Limb (tissue), 2 donors: ENCODE measurements around the gene FKBP4.

Source experiments
- DNase-seq, 2 donors: peaks; one replicate each; pipeline ENCODE4 v3.0.0-alpha.2; 2016; ENCODE audit errors: extremely low spot score in 2 of 2

Gene FKBP4

DNA sequence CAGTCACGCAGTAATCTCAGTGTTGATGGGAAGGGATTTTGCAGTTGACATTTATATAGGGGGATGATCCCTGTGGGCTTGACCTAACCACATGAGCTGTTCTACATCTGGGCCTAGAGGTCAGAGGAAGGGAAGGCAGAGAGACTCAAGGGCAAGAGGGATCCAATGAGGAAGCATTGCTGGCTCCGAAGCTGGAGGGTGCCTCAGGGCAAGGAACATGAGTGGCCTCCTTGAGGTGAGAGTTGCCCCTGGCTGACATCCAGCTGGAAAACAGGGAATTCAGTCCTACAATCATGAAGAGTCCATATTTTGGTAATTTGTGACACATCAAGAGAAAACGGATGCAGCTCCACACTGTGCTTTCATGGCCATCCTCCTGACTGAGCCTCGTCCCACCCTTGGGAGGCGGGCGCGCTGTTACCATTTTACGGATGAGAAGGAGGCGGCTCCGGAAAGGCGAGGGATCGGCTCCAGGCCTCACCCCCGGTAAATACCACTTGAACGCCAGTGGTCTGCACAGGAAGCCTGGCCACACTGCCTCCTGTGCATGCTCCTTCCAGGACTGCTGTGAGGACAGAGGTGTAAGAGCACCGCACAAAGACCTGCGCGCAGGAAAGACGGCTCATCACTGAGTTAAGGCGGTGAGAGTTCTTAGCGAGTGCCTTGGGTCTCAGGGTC lies 18.5 kb upstream of the FKBP4 start:
- DNase-seq: peak in 1 of 2 donors; percentile 6

DNA sequence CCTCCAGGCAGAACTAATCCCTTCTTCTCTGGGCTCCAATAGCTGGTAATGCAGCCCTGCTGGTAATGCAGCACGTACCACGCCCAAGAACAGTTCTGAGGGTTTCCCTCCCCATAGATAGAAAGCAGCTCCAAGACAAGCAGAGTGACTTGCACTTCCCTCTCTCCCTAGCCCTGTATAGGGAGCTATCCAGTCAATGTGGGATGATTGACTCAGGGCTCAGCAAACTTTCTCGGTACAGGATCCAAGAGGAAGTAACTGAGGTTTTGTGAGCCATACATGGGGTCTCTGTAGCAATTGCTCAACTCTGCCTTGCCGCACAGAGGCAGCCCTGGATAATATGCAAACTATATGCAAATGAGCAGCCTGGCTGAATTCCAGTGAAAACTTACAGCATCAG lies 15.5 kb upstream of the FKBP4 start:
- peak in 1 of 2 donors; percentile 10 for DNase-seq

DNA sequence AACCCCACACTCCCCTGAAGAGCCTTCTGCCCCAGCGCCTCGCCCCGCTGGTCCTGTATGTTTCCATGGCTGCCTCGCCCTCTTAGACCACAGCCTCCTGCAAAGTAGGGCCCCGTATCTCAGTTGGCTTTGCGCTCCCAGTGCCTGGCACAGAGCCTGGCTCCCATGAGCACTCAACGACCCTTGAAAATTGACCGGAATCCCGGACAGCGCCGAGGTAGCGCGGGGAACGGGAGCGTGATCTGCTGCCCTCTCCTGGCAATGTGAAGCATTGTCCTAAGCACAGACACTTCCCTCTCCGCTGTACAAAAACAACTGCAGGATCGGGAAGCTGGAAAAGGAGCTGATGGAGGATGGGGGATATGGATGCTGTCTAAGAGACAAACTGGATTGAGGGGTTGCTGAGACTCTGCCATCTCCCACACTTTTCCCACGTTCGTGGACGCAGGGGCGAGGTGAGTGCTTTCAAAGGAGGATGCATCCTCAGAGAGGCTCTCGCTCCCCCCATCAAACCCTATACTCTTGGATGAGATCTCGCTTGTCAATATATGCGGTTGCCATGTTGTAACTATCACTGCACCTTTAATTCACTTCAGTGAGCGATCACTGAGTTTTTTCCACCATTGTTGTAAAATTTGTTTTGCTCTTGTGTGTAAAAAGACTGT lies 10.7 kb upstream of the FKBP4 start:
- DNase-seq: peak; percentile 61 to 79

DNA sequence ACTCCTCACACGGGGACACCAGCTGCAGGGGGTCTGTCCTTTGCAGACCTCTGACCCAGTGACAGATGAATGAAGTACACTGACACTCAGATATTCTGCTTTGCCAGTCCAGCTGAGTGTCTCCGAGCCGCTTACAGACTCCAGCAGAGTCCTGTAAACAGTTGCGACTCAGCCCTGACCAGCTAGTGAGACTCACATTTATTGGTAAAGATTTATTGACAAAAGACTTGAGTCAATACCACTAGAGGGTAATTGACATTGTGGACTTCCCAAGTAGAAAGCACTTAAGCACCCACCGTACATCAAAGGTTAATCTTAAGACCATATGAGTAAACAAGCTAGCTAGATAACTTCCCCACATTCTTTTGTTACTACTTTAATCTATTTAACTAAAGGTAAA lies 9.8 kb upstream of the FKBP4 start:
- no peak for DNase-seq

DNA sequence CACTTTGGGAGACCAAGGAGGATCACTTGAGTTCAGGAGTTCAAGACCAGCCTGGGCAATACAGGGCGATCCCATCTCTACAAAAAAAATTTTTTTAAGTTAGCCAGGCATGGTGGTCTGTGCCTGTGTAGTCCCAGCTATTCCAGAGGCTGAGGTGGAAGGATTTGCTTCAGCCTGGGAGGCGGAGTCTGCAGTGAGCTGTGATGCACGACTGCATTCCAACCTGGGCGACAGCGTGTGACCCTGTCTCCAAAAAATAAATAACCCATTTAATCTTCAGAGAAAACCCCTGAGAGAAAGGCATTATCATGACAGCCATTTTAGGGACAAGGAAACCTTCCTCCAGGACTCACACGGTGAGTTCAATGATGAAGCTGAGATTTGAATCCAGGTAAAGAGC lies 3.7 kb upstream of the FKBP4 start:
- DNase-seq: no peak

DNA sequence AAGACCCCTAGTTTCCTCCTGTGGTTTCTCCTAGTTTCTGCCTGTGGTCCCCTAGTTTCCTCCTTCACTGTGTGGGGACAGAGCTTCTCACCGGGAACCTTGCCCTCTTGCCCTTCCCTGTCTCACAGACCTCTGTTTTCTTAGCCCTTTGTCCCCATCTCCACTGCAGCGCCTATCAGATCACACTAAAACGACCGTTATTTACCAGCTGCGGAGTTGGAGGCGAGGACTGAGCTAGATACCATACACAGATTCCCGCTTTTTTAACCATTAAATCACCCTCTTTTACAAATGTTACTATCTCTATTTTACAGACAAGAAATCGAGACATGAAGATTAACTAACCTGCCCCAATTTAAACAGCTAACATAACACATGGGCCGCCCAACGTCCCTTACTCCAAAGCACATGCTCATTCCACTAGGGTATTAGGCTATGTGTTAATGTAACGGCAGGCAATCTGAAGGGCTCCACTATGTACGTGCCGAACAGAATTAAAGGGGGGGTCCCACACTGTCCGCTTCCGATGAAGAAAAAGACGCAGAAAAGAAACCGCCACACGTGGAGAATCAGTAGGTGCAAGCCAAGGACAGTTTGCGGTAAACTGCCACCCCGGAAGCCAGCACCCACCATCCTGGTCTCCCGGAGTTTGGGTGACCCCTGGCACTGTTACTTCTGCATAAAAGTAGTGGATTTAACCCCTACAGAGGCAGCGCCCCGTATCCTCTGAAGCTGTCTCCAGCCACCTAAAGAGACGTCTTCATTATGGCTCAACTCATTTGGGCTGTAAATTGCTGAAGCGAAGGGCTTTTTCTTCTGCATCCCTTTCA lies 1.9 kb upstream of the FKBP4 start:
- no peak for DNase-seq

DNA sequence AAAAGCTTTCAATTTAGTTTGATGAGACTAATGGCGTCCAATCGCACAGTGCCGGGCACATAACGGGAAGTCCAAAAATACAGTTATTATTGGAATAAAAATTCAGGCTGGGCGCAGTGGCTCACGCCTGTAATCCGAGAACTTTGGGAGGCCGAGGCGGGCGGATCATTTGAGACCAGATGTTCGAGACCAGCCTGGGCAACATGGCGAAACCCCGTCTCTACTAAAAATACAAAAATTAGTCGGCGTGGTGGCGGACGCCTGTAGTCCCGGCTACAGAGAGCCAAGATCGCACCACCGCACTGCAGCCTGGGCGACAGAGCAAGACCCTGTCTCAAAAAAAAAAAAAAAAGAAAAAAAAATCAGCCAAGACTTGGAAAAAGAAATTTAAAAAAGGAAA lies 1.2 kb upstream of the FKBP4 start:
- no peak for DNase-seq

DNA sequence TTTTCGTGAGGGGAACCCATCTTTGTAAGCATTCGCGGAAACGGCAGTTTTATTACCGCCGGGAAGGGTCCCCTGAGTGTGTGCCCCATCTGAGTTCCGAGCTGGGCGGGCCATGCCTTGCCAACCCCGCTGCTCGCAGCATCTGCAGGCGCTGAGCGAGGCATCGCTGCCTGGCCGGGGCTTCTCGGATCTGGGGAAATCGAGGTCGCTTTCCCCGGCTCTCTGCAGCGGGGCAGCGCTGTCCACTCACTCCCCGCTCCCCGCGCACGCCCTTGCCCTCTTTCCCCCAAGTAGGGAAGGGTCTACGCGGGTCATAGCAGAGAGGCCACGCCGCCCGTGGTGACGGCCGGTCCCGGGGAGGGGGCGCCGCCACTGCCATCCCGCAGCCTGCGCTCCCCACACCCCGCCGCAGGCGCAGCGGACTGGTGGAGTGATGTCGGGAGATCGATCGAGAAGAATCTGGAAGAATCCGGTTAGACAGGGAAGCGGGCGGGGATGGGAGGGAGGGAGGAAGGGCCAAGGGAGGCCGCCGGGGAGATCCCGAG lies 507 bp upstream of the FKBP4 start:
- peak in 1 of 2 donors; percentile 59 for DNase-seq

DNA sequence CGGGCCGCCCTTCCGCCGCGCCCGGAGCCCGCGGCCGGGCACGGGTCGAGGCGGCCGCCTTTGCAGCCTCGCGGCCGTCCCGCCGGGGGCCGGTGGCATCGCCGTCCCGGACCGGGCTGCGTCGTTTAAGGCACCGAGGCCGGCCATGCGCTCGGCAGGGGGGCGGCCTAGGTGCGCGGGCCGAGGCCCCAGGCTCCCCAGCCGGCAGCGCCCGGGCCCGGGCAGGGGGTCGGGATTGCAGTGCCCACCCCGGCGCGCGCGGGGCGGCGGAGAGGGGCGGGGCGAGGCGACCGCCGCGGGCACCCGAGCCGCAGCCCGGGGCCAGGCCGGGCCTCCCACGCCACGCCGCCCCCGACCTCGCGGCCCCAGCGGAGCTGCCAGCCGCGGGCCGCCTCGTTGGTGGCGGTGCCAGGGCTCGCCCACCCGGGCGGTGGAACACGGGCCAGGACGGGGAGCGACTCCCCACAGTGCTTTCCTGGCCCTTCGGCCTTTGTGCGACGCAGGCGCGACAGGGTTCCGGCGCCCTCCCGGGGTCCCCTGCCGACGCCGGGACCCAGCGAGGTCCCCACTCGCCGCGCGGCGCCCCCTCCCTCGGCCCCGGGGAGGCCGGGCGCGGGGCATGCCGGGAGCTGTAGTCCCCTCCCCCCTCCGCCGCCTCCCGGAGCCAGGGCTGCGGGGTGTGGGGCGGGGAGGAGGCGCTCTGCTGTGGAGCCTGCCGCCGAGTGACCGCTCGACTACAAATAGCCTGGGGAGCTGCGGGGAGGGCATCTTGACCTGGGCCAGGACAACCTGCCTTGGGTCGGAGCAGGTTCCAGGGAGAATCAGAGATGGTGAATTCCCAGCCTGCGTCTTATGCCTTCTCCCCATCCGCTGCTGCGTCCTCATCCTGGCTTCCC lies 769 bp downstream of the FKBP4 start:
- peak; percentile 64 to 88 for DNase-seq

DNA sequence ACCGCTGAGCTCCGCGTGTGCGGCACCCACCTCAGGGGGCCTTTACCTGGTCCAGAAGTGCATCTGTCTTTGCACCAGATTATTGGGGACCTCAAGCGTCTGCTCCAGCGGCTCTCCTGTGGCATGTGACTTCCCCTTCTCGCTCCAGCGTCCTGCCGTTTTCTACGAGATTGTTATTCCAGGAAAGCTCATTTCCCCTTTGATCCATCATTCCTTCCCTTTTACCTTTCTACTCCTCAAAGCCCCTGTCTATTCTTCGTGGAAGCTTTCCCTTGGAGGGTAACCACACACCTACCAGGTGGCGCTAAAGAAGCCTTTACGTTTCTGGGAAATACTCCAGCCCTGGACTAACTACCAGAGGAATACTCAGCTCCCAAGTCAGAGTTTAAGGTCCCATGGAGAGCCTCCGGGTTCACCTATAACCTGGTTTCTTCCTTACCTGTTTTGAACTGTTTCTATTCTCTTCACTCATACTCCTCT lies 1.5 kb downstream of the FKBP4 start:
- no peak for DNase-seq

DNA sequence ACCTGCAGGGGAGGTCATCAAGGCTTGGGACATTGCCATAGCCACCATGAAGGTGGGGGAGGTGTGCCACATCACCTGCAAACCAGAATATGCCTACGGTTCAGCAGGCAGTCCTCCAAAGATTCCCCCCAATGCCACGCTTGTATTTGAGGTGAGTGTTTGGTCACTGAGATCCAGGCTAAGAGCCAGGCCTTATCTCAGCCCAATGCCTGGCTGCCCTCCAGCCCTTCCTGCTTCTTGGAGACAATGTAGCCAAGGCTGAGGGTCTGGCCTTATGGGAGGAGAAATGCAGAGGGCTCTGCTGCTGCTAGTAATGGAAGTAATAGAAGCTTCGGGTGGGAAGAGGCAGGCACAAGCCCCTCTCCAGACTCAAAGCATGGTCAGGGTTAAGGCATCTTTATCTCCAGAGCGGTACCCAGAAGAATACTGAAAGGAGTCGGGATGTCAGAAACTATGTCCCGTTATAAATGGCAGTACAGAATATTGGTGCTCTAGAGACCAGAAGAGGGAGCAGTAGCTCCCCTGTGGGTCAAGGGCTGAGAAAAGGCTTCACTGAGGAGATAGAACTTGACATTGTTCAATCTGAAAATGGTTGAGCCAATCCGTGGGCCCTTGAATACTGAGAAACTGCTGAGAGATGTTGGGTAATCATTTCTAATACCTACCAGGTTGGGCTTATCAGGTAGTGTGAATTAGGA lies 3.1 kb downstream of the FKBP4 start:
- no peak for DNase-seq

DNA sequence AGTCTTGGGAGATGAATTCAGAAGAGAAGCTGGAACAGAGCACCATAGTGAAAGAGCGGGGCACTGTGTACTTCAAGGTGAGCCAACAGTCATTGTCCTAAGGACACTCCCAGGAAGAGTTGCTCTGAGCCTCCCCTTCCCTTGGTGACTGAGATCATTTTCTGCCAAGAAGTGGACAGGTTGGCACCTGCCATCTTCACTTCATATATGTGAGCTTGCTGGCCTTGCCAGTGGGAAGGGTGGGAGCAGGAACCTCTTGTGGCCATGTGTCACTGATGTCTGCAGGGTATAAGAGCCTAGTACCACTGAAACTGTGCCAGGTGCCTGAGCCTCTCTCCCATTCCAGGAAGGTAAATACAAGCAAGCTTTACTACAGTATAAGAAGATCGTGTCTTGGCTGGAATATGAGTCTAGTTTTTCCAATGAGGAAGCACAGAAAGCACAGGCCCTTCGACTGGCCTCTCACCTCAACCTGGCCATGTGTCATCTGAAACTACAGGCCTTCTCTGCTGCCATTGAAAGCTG lies 5.3 kb downstream of the FKBP4 start:
- no peak for DNase-seq

DNA sequence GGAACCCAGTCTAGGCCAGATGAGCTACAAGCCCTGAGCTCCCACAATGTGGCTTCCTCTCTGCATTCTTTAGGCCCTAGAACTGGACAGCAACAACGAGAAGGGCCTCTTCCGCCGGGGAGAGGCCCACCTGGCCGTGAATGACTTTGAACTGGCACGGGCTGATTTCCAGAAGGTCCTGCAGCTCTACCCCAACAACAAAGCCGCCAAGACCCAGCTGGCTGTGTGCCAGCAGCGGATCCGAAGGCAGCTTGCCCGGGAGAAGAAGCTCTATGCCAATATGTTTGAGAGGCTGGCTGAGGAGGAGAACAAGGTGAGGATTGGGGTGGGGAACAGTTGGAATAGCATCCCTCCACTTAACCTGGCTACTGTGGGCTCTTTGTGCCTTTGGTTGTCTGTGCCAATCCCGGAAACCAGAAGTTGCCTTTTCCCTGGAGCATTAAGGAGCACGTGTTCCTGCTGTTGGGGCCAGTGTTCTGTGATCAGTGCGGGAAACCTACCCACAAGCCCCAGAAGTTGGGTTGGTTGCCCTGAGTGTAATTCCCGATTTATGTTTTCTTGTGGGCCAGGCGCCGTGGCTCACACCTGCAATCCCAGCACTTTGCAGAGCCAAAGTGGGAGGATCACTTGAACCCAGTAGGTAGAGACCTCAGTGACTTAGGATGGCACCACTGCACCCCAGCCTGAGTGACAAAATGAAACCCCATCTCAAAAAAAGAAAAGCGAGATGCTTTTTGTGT lies 6.4 kb downstream of the FKBP4 start:
- no peak for DNase-seq

DNA sequence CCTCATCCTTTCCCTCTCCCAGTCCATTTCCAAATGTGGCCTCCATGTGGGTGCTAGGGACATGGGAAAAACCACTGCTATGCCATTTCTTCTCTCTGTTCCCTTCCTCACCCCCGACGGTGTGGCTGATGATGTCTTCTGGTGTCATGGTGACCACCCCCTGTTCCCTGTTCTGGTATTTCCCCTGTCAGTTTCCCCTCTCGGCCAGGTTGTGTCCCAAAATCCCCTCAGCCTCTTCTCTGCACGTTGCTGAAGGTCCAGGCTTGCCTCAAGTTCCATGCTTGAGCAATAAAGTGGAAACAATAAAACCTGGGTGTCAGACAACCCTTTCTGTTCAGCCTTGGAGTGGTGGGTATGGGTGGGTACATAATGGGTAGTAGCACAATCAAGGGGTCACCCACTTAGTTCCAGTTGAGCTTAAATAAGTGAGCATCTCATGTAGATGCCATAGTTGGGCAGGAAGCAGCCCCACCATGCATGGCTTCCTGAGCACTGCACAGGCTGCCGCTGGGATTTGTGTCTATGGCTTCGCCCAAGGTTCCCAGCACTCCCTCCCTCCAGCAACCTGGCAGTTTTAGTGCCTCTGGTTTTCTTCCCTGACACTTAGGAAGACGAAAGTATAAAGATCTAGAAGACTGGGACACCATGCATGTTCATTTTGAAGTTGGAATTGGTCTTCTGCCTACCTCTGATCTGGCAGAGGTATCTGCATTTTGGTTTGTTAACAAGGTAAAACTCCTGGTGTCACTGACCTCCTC lies 9.0 kb downstream of the FKBP4 start:
- no peak for DNase-seq

DNA sequence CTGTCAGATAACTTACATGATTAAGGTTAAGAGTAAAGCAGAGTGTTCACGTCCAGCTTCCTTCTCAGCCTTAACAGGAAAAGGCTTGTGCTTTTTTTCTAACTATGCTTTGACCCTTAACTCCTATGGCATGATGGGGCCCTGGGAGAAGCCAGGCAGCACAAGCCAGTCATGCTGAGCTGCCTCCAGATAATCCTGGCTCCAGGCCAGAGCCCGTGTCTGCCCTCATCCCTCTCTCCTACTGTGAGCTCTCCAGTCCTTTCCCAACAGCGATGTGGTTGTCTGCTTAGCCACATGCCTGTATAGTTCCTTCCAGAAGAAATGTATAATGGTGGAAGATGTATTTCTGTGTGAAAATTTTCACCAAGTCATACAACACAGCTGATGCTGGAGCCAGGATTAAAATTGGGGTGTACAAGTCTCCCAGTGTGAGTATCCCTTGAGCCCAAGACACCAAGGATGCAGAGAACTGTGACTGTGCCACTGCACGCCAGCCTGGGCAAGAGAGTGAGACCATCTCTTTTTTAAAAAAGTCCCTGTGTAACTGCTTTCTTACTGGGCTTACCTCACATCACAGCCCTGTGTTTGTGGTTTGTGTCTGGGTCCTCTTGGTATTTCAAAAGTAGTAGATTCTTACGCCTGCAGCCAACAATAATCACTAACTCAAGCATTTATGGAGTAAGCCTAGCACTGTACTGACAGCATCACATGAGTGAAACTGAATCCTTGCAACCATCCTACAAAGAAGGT lies 9.8 kb downstream of the FKBP4 start:
- DNase-seq: no peak

DNA sequence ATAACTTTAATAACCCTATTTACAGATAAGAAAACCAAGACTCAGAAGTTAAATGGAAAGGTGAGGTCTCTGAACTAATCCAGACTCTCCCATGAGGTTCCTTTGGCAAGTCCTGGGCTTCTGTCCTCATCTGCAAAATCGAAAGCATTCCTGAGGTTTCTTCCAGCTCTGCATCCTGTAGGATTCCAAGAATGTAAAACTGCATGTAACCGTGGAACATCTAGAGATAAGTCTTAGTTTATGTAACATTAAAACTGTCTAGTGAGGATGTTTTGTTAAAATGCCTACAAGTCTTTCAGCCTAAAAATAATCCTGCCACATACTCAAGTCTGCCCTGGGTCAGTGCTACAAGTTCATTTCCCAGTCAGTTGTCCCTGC lies 10.4 kb downstream of the FKBP4 start:
- no peak for DNase-seq

DNA sequence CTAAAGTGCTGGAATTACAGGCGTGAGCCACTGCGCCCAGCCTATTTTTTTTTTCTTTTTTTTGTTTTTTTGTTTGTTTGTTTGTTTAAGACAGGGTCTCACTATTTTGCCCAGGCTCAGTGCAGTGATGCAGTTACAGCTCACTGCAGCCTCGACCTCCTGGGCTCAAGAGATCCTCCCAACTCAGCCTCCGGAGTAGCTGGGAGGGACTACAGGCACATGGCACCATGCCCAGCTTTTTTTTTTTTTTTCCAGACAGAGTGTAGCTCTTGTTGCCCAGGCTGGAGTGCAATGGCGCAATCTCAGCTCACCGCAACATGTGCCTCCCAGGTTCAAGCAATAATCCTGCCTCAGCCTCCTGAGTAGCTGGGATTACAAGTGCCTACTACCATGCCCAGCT lies 11.9 kb downstream of the FKBP4 start:
- DNase-seq: no peak

DNA sequence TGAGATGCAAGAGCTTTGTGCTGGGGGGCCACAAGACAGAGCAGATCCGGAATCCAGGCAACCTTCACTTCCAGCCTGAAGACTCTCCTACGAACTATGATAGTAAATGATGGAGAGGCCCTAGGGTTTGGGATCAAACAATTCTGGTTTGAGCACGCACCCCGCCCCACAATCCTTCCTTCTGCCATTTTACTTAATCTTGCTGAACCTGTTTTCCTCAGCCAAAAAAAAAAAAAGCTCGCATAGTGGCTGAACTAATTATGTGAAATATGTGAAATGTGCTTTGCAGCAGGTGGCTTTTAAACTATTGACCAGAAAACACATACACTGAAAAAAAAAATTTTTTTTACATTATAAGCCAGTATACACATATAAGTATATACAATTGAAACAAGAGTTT lies 17.0 kb downstream of the FKBP4 start:
- DNase-seq: no peak
